Esophagus muscularis mucosa (tissue), 2 donors: ENCODE measurements around the gene NME5.

Experiments
- EP300 ChIP-seq: sonication (generic); formaldehyde crosslinking; IDR thresholded peaks from one replicate; pipeline ENCODE4 v1.6.1; 2017; ENCODE audit warnings: antibody characterized with exemption
- POLR2A ChIP-seq: fragments of 450-650 bp; IDR thresholded peaks from one replicate; pipeline ENCODE4 v1.6.1; 2017; ENCODE audit warnings: antibody characterized with exemption, moderate library complexity, mild to moderate bottlenecking, low read depth

DNA sequence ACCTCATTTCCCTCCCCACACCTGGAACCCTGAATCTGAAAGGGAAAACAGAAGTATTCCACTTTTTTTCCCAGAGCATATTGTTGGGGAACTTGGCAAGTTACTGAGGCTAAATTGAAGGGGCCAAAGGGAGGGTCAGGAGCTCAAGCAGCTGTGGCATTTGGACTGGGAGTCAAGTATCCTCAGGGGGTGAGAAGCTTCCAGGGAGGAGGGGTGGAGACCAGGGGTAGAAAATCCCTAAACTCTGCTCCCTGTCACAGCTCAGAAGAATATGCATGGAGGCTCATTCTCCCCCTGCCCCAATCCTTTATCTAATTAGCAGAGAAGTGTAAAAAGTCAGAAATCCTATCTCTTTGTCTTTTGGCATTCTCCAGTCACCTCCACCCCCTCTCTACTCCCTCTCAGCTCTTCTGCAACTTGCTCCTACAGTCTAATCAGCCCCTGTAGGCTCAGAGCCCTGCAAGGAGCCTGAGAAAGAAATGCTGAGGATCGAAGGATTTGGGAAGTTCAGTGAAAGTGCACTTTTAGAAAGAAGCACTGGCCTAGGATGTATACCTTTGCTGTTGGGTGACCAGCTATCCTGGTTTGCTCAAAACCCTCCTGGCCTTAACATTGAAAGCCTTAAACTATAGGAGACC, 61.1 kb downstream of the NME5 start:
- TF ChIP-seq POLR2A (no peak), EP300 (no peak)
